DMS153 treated with DMSO at 0.1 percent for 48 hours (cell line): Measurements from ENCODE around the gene FAM236D.
"Not testable (repeated sequence)": the region's sequence is repeated elsewhere in the genome, so short reads cannot be mapped to it uniquely, and the experiment has no call there.

ENCODE experiments used
- DNase-seq: peaks from one replicate; lab custom pipeline; 2025; ENCODE audit not compliant: unreplicated experiment; lab: John Stamatoyannopoulos, UW

The FAM236D gene

DNA sequence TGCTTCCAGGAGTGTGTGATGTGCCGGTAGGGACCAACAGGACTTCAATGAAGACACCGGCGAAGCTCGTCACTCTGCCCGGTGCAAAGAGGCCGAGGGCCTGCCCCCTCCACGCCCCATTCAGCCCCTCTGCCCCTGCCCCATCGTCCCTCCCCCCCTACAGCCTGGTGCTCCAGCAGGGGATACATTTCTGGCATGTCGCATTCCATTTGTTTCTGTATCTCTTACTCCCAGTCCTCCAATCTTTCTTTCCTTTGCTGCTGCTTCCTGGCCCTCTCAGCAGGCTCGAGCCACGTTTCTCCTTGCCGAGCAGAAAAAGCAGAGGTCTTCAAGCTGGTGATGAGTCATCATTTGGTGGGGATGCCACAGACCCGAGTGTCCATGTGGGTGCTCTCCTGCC, at the start of gene FAM236D:
FAM236D (minus strand) TSS at position 101 of the 400 bp plus-strand sequence; CDS start at position 1, 100 bp downstream.
- not testable (repeated sequence) for DNase-seq

DNA sequence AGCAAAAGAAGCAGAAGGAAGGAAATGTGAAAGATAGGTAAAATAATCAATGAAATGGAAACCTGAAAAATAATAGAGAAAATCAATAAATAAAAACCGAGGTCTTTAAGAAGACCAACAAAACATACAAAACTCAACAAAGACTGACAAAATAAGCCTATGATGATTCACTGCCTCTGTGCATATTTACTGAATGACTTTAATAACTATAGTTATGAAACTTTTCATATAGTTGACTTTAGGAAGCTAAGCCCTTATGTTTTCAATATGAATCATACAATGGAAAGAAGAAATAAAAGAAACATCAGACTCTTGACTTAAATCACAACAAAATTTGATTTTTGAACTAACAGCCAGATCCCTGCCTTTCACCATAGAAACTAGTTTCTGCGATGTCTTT, 29.5 kb upstream of the FAM236D start:
- DNase-seq = not testable (repeated sequence)

GRCh38 chrX:72830701-72831100, 22.7 kb upstream of the FAM236D start:
- not testable (repeated sequence) for DNase-seq

DNA sequence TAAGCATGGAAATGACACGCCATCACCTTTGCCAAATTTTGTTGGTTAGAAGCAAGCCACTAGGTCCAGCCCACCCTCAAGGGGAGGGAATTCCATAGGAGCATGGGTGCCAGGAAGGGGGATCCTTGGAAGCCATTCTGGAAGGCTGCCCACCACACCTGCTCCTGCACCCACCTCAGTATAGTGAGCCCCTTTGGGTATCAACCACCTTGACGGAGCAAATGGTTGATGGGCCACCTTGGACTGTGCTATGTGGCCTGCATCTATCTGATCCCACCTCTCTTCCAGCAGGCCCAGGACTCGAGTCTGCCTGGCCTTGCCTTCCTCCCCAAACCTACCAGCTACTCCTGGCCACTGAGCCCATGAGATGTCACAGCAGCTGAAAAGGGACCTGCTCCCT, 17.6 kb downstream of the FAM236D start:
- not testable (repeated sequence) for DNase-seq

GRCh38 chrX:72788142-72788541, 19.9 kb downstream of the FAM236D start:
- DNase-seq = not testable (repeated sequence)

GRCh38 chrX:72783964-72784363, 24.0 kb downstream of the FAM236D start:
- not testable (repeated sequence) for DNase-seq

- not testable (repeated sequence) for DNase-seq
Measured at GRCh38 chrX:72783365-72783936, 24.6 kb downstream of the FAM236D start.

DNA sequence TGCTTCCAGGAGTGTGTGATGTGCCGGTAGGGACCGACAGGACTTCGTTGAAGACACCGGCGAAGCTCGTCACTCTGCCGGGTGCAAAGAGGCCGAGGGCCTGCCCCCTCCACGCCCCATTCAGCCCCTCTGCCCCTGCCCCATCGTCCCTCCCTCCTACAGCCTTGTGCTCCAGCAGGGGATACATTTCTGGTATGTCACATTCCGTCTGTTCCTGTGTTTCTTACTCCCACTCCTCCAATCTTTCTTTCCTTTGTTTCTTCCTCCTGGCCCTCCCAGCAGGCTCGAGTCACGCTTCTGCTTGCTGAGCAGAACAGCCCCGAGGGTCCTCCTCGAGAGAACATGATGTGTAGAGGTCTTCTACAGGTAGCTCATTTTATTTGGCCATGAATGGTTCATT, 25.4 kb downstream of the FAM236D start, which contains the start of gene FAM236B:
FAM236B (minus strand) TSS at position 101 of the 400 bp plus-strand sequence; CDS start at position 1, 100 bp downstream.
- DNase-seq = not testable (repeated sequence)

- not testable (repeated sequence) for DNase-seq
Measured at GRCh38 chrX:72778146-72778545, 29.9 kb downstream of the FAM236D start.

DNA sequence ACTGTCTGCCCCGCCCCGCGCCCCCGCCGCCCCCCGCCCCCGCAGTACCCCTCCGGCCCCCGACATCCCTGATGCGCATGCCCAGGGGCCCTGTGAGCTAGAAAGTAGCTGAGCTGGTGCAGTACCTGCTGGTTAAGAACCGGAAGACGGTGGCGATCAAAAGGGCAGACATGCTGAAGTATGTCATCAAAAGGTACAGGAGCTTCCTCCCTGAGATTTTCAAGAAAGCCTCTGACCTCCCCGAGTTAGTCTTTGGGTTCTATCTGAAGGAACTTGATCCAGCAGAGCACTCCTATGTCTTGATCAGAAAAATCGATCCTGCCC, 30.6 kb downstream of the FAM236D start:
- DNase-seq = not testable (repeated sequence)

GRCh38 chrX:72776653-72777466, 31.1 kb downstream of the FAM236D start, which contains the start of gene DMRTC1B:
Gene DMRTC1B, plus strand, starts transcription at chrX:72776890. Its CDS starts 68,246 bp downstream, at chrX:72845136.
- not testable (repeated sequence) for DNase-seq

- DNase-seq = not testable (repeated sequence)
Measured at GRCh38 chrX:72760454-72760853, 47.6 kb downstream of the FAM236D start.
